Loucy (cell line): Measurements from ENCODE around the gene TLX3.

Experiments
- CTCF ChIP-seq: fragments of 200-600 bp; sonication (generic); conservative IDR thresholded peaks from 2 replicates; pipeline ENCODE4 v1.5.1; 2014; ENCODE audit warnings: mild to moderate bottlenecking, antibody characterized with exemption, low read length
- EZH2phosphoT487 ChIP-seq: fragments of 200-600 bp; IDR thresholded peaks from 2 replicates; pipeline ENCODE4 v1.6.1; 2018; ENCODE audit warnings: antibody characterized with exemption, mild to moderate bottlenecking, moderate library complexity, borderline replicate concordance

- TF ChIP-seq CTCF, result no peak
- no peak for TF ChIP-seq EZH2phosphoT487
Observed at GRCh38 chr5:171311322-171312077, 2.5 kb downstream of the TLX3 start.
